ENCODE data around the gene CST8. TPM values are rescaled to one million over a fixed set of nuclear protein-coding genes. Genes with fewer than 3 reads are reported as not detected.

Gene CST8
- total and polyA plus RNA-seq, 2 donors (not counting 1 experiment from before 2014, with no cell fraction given): not detected

- Histone ChIP-seq H3K79me2 (ENCODE audit: control insufficient read depth, insufficient read depth, low read length) (no peaks in the 10 kb centered on the region), H4K20me1 (ENCODE audit: control insufficient read depth, insufficient read depth, low read length, poor library complexity, severe bottlenecking) (no peaks in the 10 kb centered on the region), H2AFZ (ENCODE audit: insufficient read depth, low read depth, low read length, poor library complexity, severe bottlenecking) (no peak overlapping the region), H3K4me2 (replicated peaks; ENCODE audit: low read depth, low read length, poor library complexity, severe bottlenecking) (no peak overlapping the region), H3K4me3 (ENCODE audit: control extremely low read depth in 1 of 5, extremely low read depth in 1 of 5, insufficient read depth in 1 of 5, low read depth in 2 of 5, low read length in 4 of 5) (no peak overlapping the region), H3K9me3 (ENCODE audit: control extremely low read depth in 1 of 3, control insufficient read depth in 2 of 3, insufficient read depth in 1 of 3, low read length in 2 of 3) (no peaks in the 10 kb centered on the region), H3K9ac (ENCODE audit: low read length) (no peak overlapping the region), H3K27ac (ENCODE audit: low read length in 2 of 2) (no peak overlapping the region), H3K36me3 (replicated peaks in 1 of 2; ENCODE audit: control extremely low read depth in 1 of 2, control insufficient read depth in 1 of 2, extremely low read depth in 1 of 2, insufficient read depth in 2 of 2, low read length in 1 of 2) (no peaks in the 10 kb centered on the region), H3K4me1 (ENCODE audit: control insufficient read depth in 2 of 2, insufficient read depth in 2 of 2, low read length in 2 of 2) (no peaks in the 10 kb centered on the region), H3K27me3 (replicated peaks in 1 of 4; ENCODE audit: control extremely low read depth in 1 of 4, control insufficient read depth in 3 of 4, insufficient read depth in 4 of 4, low read length in 3 of 4) (peaks cover 0 to 2% (median 0%) of the 10 kb centered on the region in 4 experiments)
- ChIA-PET POLR2A (no interaction called here), CTCF (no interaction called here)
- intact Hi-C loops (cut with micrococcal nuclease): no loop called here
- no peak for ATAC-seq (ENCODE audit: low read depth)
- TF ChIP-seq CTCF (IDR thresholded peaks at IDR 0.05): no peak
- TF ChIP-seq EZH2 (IDR thresholded peaks at IDR 0.05; ENCODE audit: borderline replicate concordance, insufficient read depth, low read depth, low read length, poor library complexity, severe bottlenecking): no peak
- Mint-ChIP-seq H3K4me1 (no peaks in the 10 kb centered on the region), H3K27ac (no peak overlapping the region), H3K9me3 (ENCODE audit: insufficient read depth) (no peaks in the 10 kb centered on the region), H3K27me3 (peaks cover 3% of the 10 kb centered on the region), H3K4me3 (no peak overlapping the region)
- DNase-seq: no peak
Observed at GRCh38 chr20:23513164-23513563, 22.2 kb downstream of the CST8 start.

- no peaks in the 10 kb centered on the region for H3K36me3 ChIP-seq (replicated peaks in 1 of 2; ENCODE audit: control extremely low read depth in 1 of 2, control insufficient read depth in 1 of 2, extremely low read depth in 1 of 2, insufficient read depth in 2 of 2, low read length in 1 of 2)
- H3K4me1 Mint-ChIP-seq: no peaks in the 10 kb centered on the region
- DNase-seq (no peak), ATAC-seq (ENCODE audit: low read depth) (no peak)
- no peak overlapping the region for H3K4me3 Mint-ChIP-seq
- H3K4me3 ChIP-seq (ENCODE audit: control extremely low read depth in 1 of 5, extremely low read depth in 1 of 5, insufficient read depth in 1 of 5, low read depth in 2 of 5, low read length in 4 of 5): no peak overlapping the region
- no peak for TF ChIP-seq CTCF (IDR thresholded peaks at IDR 0.05)
- H3K9me3 Mint-ChIP-seq (ENCODE audit: insufficient read depth): no peaks in the 10 kb centered on the region
- H3K9ac ChIP-seq (ENCODE audit: low read length): no peak overlapping the region
- H3K27me3 ChIP-seq (replicated peaks in 1 of 4; ENCODE audit: control extremely low read depth in 1 of 4, control insufficient read depth in 3 of 4, insufficient read depth in 4 of 4, low read length in 3 of 4): no peaks in the 10 kb centered on the region
- H3K4me2 ChIP-seq (replicated peaks; ENCODE audit: low read depth, low read length, poor library complexity, severe bottlenecking): no peak overlapping the region
- CTCF ChIA-PET: no interaction called here
- no peak overlapping the region for H2AFZ ChIP-seq (ENCODE audit: insufficient read depth, low read depth, low read length, poor library complexity, severe bottlenecking)
- no peaks in the 10 kb centered on the region for H3K79me2 ChIP-seq (ENCODE audit: control insufficient read depth, insufficient read depth, low read length)
- H3K27ac ChIP-seq (ENCODE audit: low read length in 2 of 2): no peak overlapping the region
- H3K9me3 ChIP-seq (ENCODE audit: control extremely low read depth in 1 of 3, control insufficient read depth in 2 of 3, insufficient read depth in 1 of 3, low read length in 2 of 3): peaks cover 0 to 5% (median 0%) of the 10 kb centered on the region in 3 donors
- no CpG with 5 or more reads among the region's 1 CpG for WGBS (ENCODE audit: insufficient coverage)
- no peaks in the 10 kb centered on the region for H4K20me1 ChIP-seq (ENCODE audit: control insufficient read depth, insufficient read depth, low read length, poor library complexity, severe bottlenecking)
- POLR2A ChIA-PET: no interaction called here
- no peaks in the 10 kb centered on the region for H3K4me1 ChIP-seq (ENCODE audit: control insufficient read depth in 2 of 2, insufficient read depth in 2 of 2, low read length in 2 of 2)
- no peaks in the 10 kb centered on the region for H3K27me3 Mint-ChIP-seq
- intact Hi-C loops (cut with micrococcal nuclease): no loop called here
- no peak overlapping the region for H3K27ac Mint-ChIP-seq
Observed at GRCh38 chr20:23514848-23515247, 23.9 kb downstream of the CST8 start.

Measured in B cell (primary cell).